SH-SY5Y (cell line): ENCODE data around the gene ILF3.

Source experiments
- GATA2 ChIP-seq: IDR thresholded peaks from 2 replicates; pipeline ENCODE4 v1.6.1; 2011; ENCODE audit warnings: mild to moderate bottlenecking, low read depth, low read length
- GATA3 ChIP-seq: IDR thresholded peaks from 2 replicates; pipeline ENCODE4 v1.6.1; 2011; ENCODE audit warnings: low read depth, mild to moderate bottlenecking, low read length, moderate library complexity

DNA sequence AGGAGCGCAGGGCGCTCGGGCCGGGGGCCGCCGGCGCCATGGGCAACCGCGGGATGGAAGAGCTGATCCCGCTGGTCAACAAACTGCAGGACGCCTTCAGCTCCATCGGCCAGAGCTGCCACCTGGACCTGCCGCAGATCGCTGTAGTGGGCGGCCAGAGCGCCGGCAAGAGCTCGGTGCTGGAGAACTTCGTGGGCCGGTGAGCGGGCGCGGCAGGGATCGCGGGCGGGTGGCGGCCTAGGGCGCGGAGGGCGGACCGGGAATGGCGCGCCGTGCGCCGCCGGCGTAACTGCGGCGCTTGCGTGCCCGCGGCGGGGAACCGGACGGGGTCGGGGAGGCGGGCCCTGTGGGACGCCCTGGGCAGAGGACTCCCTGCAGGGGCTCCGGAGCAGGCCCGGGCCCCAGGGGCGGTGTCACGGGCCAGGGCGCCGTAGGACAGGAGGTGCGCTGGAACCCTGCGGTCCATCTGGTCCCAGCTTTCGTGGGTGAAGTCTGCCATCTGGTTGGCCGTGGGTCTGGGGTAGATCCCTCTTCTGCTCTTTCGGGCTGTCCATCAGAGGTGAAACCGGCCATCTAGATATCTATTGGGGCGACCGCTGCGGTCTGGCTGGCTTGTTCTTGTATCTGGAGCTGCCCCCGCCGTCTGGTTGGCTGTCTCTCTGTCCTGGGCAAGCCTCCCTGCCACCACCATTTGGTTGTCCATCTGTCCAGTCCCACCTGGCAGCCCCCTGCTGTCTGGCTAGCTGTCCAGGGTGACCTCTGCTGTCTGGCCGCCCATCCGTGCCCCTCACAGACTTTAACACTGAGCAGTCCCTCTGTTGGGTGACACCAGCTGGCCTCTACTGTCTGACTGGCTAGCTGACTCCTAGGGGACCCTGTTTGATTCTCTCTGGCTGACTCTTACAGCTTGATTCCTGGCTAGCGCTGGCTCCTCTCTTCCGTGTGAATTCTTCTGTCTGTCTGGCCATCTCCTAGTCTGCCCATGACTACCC is 64.4 kb downstream of the ILF3 start:
- TF ChIP-seq GATA2 (no peak), GATA3 (no peak)
